Large intestine (tissue), 3 donors: ENCODE measurements around the gene CPSF7. TPM values are rescaled to one million over a fixed set of nuclear protein-coding genes. Genes with fewer than 3 reads are reported as not detected.

Experiments used
- DNase-seq, 2 donors: peaks; one replicate each; pipeline versions ENCODE4 v3.0.0 to v3.0.0-alpha.2; 2013
- H3K27ac ChIP-seq: one replicate; pipeline ENCODE4 v1.5.1; 2013; ENCODE audit warnings: low read length
- H3K27me3 ChIP-seq: 2 replicates; pipeline ENCODE4 v1.6.1; 2013; ENCODE audit warnings: low read length; ENCODE audit not compliant: control insufficient read depth, insufficient read depth
- H3K36me3 ChIP-seq: 2 replicates; pipeline ENCODE4 v1.6.1; 2013; ENCODE audit warnings: low read length; ENCODE audit not compliant: control insufficient read depth, insufficient read depth
- H3K4me1 ChIP-seq: one replicate; pipeline ENCODE4 v1.6.1; 2013; ENCODE audit warnings: low read length; ENCODE audit not compliant: control insufficient read depth, insufficient read depth
- H3K4me3 ChIP-seq: one replicate; pipeline ENCODE4 v1.5.1; 2013; ENCODE audit warnings: low read length
- H3K9me3 ChIP-seq: one replicate; pipeline ENCODE4 v1.6.1; 2013; ENCODE audit warnings: mild to moderate bottlenecking, low read depth, low read length, moderate library complexity; ENCODE audit not compliant: control insufficient read depth
- WGBS: methylation state at CpG from one replicate; pipeline ENCODE4 v1.1.5; 2013; ENCODE audit warnings: low lambda C conversion rate; ENCODE audit not compliant: insufficient coverage; 5-methylcytosine and 5-hydroxymethylcytosine counted together
- polyA plus RNA-seq: library from polyadenylated mRNA; unstranded; fragments of 120-200 nt; gene quantifications from one replicate; pipeline ENCODE4 v1.2.1, GENCODE V29; 2013

The CPSF7 gene
- polyA plus RNA-seq, 1 donor, result 93.4 TPM

GRCh38 chr11:61369372-61370348 lies 60.1 kb downstream of the CPSF7 start:
- H3K4me3 ChIP-seq, result no peak overlapping the region
- no peaks in the 10 kb centered on the region for H3K27me3 ChIP-seq
- no CpG with 5 or more reads among the region's 9 CpGs for WGBS
- H3K9me3 ChIP-seq, result no peaks in the 10 kb centered on the region
- H3K36me3 ChIP-seq, result peaks cover 52% of the 10 kb centered on the region
- no peak for DNase-seq
- no peak overlapping the region for H3K27ac ChIP-seq
- H3K4me1 ChIP-seq, result no peaks in the 10 kb centered on the region

- Histone ChIP-seq H3K4me3 (no peak overlapping the region), H3K9me3 (no peaks in the 10 kb centered on the region), H3K4me1 (no peaks in the 10 kb centered on the region), H3K27me3 (no peaks in the 10 kb centered on the region), H3K36me3 (peaks cover 62% of the 10 kb centered on the region), H3K27ac (no peak overlapping the region)
- 95% methylated on average over 3 of the region's 7 CpGs for WGBS
- no peak for DNase-seq
These were observed 61.1 kb downstream of the CPSF7 start for GRCh38 chr11:61368646-61369045.

- Histone ChIP-seq H3K9me3 (no peaks in the 10 kb centered on the region), H3K4me1 (no peaks in the 10 kb centered on the region), H3K27ac (no peak overlapping the region), H3K27me3 (no peaks in the 10 kb centered on the region), H3K36me3 (peaks cover 62% of the 10 kb centered on the region), H3K4me3 (no peak overlapping the region)
- no peak for DNase-seq
- WGBS, result no CpG with 5 or more reads among the region's 6 CpGs
These were observed 62.4 kb downstream of the CPSF7 start for GRCh38 chr11:61367406-61367805.

- DNase-seq, result no peak
- Histone ChIP-seq H3K27me3 (no peaks in the 10 kb centered on the region), H3K4me3 (no peak overlapping the region), H3K4me1 (peaks cover 16% of the 10 kb centered on the region), H3K36me3 (peaks cover 44% of the 10 kb centered on the region), H3K9me3 (no peaks in the 10 kb centered on the region), H3K27ac (no peak overlapping the region)
- WGBS, result no CpG with 5 or more reads among the region's 5 CpGs
These were observed 65.6 kb downstream of the CPSF7 start for GRCh38 chr11:61364012-61364675.

GRCh38 chr11:61362542-61362875 lies 67.3 kb downstream of the CPSF7 start:
- peaks cover 26% of the 10 kb centered on the region for H3K4me1 ChIP-seq
- H3K9me3 ChIP-seq, result no peaks in the 10 kb centered on the region
- H3K27ac ChIP-seq, result peak overlapping the region; percentile 86
- peaks cover 31% of the 10 kb centered on the region for H3K36me3 ChIP-seq
- no peak for DNase-seq
- no CpG with 5 or more reads among the region's 12 CpGs for WGBS
- H3K4me3 ChIP-seq, result peak overlapping the region; percentile 70
- no peaks in the 10 kb centered on the region for H3K27me3 ChIP-seq

- Histone ChIP-seq H3K27ac (peak within 1 kb of the TSS; percentile 86), H3K36me3 (peaks cover 26% of the 10 kb centered on the region), H3K4me1 (peaks cover 31% of the 10 kb centered on the region), H3K9me3 (no peaks in the 10 kb centered on the region), H3K27me3 (no peaks in the 10 kb centered on the region), H3K4me3 (peak within 1 kb of the TSS; percentile 70)
- WGBS, result no CpG with 5 or more reads among the region's 63 CpGs
- peak; percentile 92 to 97 for DNase-seq
These were observed 67.8 kb downstream of the CPSF7 start, which contains the start of the genes CYB561A3 and TMEM138 for GRCh38 chr11:61361741-61362541. CYB561A3 (minus strand) TSS chr11:61361882; CDS start chr11:61356713, 5,169 bp downstream. TMEM138 (plus strand) TSS chr11:61362374; CDS start chr11:61364391, 2,017 bp downstream.

- Histone ChIP-seq H3K27me3 (no peaks in the 10 kb centered on the region), H3K27ac (peak overlapping the region; percentile 86), H3K36me3 (peaks cover 22% of the 10 kb centered on the region), H3K4me1 (peaks cover 31% of the 10 kb centered on the region), H3K9me3 (no peaks in the 10 kb centered on the region), H3K4me3 (peak overlapping the region; percentile 70)
- DNase-seq, result no peak
- no CpG with 5 or more reads among the region's 22 CpGs for WGBS
These were observed 68.5 kb downstream of the CPSF7 start for GRCh38 chr11:61361237-61361740.

GRCh38 chr11:61359516-61359915 lies 70.3 kb downstream of the CPSF7 start:
- no peaks in the 10 kb centered on the region for H3K9me3 ChIP-seq
- peaks cover 13% of the 10 kb centered on the region for H3K36me3 ChIP-seq
- H3K27me3 ChIP-seq, result no peaks in the 10 kb centered on the region
- H3K4me3 ChIP-seq, result no peak overlapping the region
- peak; percentile 73 to 90 for DNase-seq
- WGBS, result no CpG with 5 or more reads among the region's 6 CpGs
- H3K27ac ChIP-seq, result peak overlapping the region; percentile 67
- H3K4me1 ChIP-seq, result peaks cover 31% of the 10 kb centered on the region

- Histone ChIP-seq H3K27me3 (no peaks in the 10 kb centered on the region), H3K4me3 (no peak overlapping the region), H3K36me3 (peaks cover 12% of the 10 kb centered on the region), H3K27ac (no peak overlapping the region), H3K4me1 (peaks cover 31% of the 10 kb centered on the region), H3K9me3 (no peaks in the 10 kb centered on the region)
- DNase-seq, result no peak
- no CpG with 5 or more reads among the region's 11 CpGs for WGBS
These were observed 71.2 kb downstream of the CPSF7 start for GRCh38 chr11:61358566-61358965.

GRCh38 chr11:61357894-61358239 lies 71.9 kb downstream of the CPSF7 start:
- Histone ChIP-seq H3K36me3 (peaks cover 18% of the 10 kb centered on the region), H3K27ac (no peak overlapping the region), H3K27me3 (no peaks in the 10 kb centered on the region), H3K4me3 (no peak overlapping the region), H3K4me1 (peaks cover 31% of the 10 kb centered on the region), H3K9me3 (no peaks in the 10 kb centered on the region)
- no peak for DNase-seq
- WGBS, result no CpG with 5 or more reads among the region's 6 CpGs
